SU-DHL-6 (cell line): ENCODE data around the gene LASP1NB.

Experiments
- EZH2phosphoT487 ChIP-seq: fragments of 200-600 bp; sonication (generic), shearing (Covaris generic); conservative IDR thresholded peaks from 2 replicates; pipeline ENCODE4 v1.6.1; 2018; ENCODE audit warnings: mild to moderate bottlenecking, antibody characterized with exemption, low read length, moderate library complexity, mixed read lengths
- TF ChIP-seq, protein P1 (sequence below): fragments of 200-600 bp; sonication (generic); IDR thresholded peaks from one replicate; pipeline ENCODE4 v1.5.1; 2017; ENCODE audit warnings: antibody characterized with exemption, mild to moderate bottlenecking, low read length, moderate library complexity; ENCODE audit not compliant: insufficient read depth, poor library complexity, severe bottlenecking

DNA sequence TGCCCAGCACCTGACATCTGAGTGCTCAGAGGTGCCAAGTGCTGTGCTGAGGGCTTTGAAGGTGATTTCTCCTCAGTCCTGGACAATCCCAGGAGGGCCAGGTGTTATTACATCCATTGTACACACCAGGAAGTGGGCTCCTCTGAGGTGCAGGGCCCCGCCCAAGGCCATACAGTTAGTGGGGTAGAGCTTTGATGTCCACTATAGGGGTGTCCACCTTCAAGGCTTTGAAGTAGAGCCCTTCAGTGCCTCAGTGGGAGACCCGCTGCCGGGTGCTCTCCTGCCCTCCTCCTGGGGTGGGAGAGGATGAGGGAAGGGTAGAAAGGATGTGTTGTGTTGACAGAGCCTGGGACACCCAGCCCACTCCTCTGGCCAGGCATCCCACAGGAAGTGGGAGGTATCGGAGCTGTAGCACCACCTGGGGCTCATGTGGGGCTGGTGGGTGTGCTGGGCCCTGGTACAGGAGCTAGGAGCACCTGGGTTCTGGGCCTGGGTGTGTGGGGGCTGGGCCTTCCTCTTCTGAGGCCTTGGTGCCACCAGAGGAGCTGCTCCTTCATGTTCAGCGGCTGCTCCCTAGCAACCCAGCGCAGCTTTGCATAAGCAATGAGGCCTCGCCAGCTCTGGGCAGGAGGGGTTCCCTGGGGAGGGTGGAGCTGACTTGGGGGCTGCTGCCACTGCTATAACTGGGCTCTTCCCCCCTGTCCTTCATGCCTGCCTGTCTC lies 48.1 kb upstream of the LASP1NB start:
- TF ChIP-seq, protein P1, sequence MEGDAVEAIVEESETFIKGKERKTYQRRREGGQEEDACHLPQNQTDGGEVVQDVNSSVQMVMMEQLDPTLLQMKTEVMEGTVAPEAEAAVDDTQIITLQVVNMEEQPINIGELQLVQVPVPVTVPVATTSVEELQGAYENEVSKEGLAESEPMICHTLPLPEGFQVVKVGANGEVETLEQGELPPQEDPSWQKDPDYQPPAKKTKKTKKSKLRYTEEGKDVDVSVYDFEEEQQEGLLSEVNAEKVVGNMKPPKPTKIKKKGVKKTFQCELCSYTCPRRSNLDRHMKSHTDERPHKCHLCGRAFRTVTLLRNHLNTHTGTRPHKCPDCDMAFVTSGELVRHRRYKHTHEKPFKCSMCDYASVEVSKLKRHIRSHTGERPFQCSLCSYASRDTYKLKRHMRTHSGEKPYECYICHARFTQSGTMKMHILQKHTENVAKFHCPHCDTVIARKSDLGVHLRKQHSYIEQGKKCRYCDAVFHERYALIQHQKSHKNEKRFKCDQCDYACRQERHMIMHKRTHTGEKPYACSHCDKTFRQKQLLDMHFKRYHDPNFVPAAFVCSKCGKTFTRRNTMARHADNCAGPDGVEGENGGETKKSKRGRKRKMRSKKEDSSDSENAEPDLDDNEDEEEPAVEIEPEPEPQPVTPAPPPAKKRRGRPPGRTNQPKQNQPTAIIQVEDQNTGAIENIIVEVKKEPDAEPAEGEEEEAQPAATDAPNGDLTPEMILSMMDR = no peak
- TF ChIP-seq EZH2phosphoT487 = no peak
